ENCODE measurements around the gene ZNF445.
"Not testable (repeated sequence)": the region's sequence is repeated elsewhere in the genome, so short reads cannot be mapped to it uniquely, and the experiment has no call there.

Gene ZNF445

GRCh38 chr3:44477312-44478030, at the start of gene ZNF445:
ZNF445 (minus strand) TSS chr3:44477670; CDS start chr3:44455549, 22,121 bp downstream.
- peak; percentile 59 to 91 for DNase-seq

GRCh38 chr3:44525060-44525459, 47.6 kb upstream of the ZNF445 start:
- no peak for DNase-seq

GRCh38 chr3:44522494-44522933, 45.0 kb upstream of the ZNF445 start:
- DNase-seq: no peak

GRCh38 chr3:44521721-44522120, 44.3 kb upstream of the ZNF445 start:
- no peak for DNase-seq

- no peak for DNase-seq
These were observed 41.3 kb upstream of the ZNF445 start for GRCh38 chr3:44518782-44519156.

GRCh38 chr3:44516230-44516629, 38.8 kb upstream of the ZNF445 start:
- DNase-seq: no peak

GRCh38 chr3:44513513-44513912, 36.0 kb upstream of the ZNF445 start:
- DNase-seq: no peak

GRCh38 chr3:44511238-44511566, 33.7 kb upstream of the ZNF445 start:
- no peak for DNase-seq

GRCh38 chr3:44510000-44510368, 32.5 kb upstream of the ZNF445 start:
- peak; percentile 24 to 41 for DNase-seq

GRCh38 chr3:44509393-44509921, 32.0 kb upstream of the ZNF445 start:
- DNase-seq: no peak

GRCh38 chr3:44506961-44507360, 29.5 kb upstream of the ZNF445 start:
- DNase-seq: no peak

- no peak for DNase-seq
These were observed 29.1 kb upstream of the ZNF445 start for GRCh38 chr3:44506556-44506955.

GRCh38 chr3:44504566-44504965, 27.1 kb upstream of the ZNF445 start:
- DNase-seq: no peak

GRCh38 chr3:44503178-44503577, 25.7 kb upstream of the ZNF445 start:
- DNase-seq: not testable (repeated sequence)

GRCh38 chr3:44501971-44502370, 24.5 kb upstream of the ZNF445 start:
- no peak for DNase-seq

GRCh38 chr3:44499899-44500168, 22.4 kb upstream of the ZNF445 start:
- DNase-seq: not testable (repeated sequence)

GRCh38 chr3:44499149-44499898, 21.9 kb upstream of the ZNF445 start:
- no peak for DNase-seq

GRCh38 chr3:44495636-44496415, 18.4 kb upstream of the ZNF445 start:
- no peak for DNase-seq

- DNase-seq: no peak
These were observed 15.0 kb upstream of the ZNF445 start for GRCh38 chr3:44492496-44492895.

GRCh38 chr3:44482721-44483120, 5.3 kb upstream of the ZNF445 start:
- DNase-seq: no peak

- no peak for DNase-seq
These were observed 1.2 kb upstream of the ZNF445 start for GRCh38 chr3:44478606-44479094.

- DNase-seq: no peak
These were observed 592 bp upstream of the ZNF445 start for GRCh38 chr3:44478055-44478468.

- no peak for DNase-seq
These were observed 533 bp downstream of the ZNF445 start for GRCh38 chr3:44476963-44477311.

- DNase-seq: no peak
These were observed 1.3 kb downstream of the ZNF445 start for GRCh38 chr3:44476181-44476611.

Measured in NCI-H526 (cell line).